IPS-NIHi11 (cell line): ENCODE data around the gene SH3BP4.

Experiments used
- DNase-seq: peaks from one replicate; pipeline ENCODE4 v3.0.0; 2012; ENCODE audit warnings: mixed read lengths, low spot score

The SH3BP4 gene

DNA sequence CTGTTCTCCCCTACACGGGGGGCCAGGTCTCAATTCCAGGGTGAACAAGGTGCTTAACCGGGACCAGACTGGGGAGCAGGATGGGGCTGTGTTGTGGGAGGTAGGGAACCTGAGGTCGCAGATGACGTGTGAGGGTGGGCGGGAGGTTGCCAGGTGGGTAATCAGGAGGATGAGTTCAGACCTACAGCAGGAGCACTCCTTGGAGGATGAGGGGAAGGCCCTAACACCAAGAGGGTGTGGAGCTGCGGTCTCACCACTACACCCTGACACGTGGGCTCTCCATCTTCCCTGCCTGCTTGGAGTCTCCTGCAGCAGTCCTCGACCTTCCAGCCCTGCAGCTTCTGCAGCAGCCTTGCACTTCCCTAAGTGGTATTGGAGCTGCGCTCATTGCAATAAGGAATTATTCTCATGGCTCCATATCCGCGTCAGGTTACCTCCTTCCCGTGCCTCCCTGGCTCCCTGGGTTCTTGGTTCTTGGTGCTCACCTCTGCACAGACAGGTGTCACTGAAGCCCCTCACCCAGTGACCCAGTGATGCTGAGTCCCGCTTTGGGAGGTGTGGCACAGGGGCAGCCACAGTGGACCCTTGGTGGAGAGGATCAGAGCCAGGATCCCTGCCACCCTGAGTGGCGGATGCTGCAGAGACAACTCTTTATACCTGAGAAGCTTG, 15.5 kb downstream of the SH3BP4 start:
- no peak for DNase-seq

- no peak for DNase-seq
These were observed 16.0 kb downstream of the SH3BP4 start for GRCh38 chr2:234967870-234968208.

GRCh38 chr2:234968631-234969305, 17.0 kb downstream of the SH3BP4 start:
- no peak for DNase-seq

DNA sequence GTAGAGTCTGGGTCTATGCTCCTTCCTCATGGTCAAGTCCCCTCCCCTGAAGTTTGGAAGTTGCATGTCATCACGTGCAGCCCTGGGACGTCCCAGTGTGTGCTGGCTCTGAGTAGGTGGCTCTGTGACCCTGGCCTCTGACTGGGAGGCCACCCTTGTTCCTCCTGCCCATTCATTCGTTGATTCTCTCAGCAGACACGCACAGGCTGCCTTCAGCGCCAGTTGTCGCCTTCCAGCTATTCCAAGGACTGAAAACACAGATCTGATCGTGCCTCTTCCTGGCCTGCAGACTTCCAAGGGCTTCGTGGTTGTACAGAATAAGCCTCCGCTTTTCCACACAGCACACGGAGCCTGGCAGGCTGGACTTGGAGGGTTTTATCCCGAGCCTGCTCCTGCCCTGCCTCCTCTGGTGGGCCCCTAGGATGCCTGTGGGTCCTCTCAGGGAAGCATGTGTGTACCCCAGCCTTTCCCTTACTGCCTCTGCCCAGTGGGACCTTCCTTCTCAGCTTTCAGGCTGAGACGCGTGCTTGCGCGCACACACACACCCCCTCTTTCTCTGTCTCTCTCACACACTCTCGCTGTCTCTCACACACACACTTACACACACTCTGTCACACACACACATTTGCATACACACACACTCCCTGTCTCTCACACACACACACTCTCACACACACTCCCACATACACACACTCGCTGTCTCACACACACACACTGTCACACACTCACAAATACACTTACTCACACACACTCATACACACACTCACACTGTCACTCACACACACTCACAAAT, 17.7 kb downstream of the SH3BP4 start:
- DNase-seq: no peak

- no peak for DNase-seq
These were observed 18.3 kb downstream of the SH3BP4 start for GRCh38 chr2:234970099-234970440.

DNA sequence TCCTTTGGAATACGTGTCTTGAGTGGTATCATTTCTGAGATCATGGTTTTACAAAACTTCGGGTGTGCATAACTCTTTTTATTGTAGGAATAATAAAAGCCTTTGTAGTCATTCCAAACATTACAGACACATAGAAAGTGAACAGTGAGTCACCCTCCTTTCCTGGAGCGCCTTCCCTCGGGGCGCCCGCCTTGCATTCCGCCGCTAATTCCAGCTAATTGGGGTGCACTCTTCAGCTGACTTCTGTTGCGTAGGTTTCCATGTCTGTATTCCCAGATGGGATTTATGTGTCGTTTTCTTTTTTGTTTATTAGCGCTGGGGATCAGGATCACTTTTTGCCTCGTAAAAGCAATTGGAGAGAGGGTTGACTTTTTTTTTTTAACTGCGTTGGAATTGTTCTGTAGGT, 18.7 kb downstream of the SH3BP4 start:
- DNase-seq: no peak

GRCh38 chr2:234971496-234971895, 19.7 kb downstream of the SH3BP4 start:
- no peak for DNase-seq

- no peak for DNase-seq
These were observed 21.2 kb downstream of the SH3BP4 start for GRCh38 chr2:234973008-234973407.

DNA sequence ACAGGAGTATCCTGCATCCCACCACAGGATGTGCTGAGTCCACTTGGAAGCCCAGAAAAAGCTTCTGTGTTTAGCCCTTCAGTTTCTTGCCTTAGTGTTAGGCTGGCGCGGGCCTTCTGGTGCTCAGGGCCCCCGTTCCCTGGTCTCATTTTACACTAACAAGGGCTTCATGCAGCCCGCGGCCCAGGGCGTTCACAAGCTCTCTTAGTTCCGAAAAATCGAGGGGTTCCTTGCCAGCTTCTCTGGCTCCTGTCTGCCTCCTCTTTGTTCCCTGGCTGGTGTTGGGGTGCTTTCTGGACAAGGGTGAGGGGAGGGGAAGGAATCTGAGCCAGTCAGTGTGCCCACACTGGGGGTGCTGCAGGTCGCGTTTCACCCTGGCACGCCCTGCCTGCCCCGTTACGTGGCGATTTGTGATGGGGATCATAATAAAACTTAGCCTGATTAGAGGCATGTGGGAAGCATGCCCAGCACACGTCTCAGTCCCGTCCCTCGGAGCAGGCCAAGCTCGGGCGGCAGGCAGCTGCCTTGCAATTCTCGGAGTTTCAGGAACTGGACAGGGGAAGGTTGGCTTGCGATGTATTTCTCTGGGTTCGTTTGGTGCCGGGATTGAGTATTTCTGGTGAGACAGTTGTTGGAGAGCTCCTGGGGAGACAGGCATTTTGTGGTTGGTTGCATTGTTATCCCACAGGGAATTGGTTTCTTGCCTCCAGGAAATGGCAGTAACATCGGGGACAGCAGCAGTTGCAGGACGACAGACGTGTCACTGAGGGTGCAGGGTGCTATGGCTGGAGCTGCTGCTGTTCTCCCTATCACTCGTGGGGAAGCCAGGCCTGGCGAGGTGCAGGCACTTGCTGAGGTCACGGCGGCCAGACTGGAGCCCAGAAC, 22.9 kb downstream of the SH3BP4 start:
- DNase-seq: peak; percentile 41

DNA sequence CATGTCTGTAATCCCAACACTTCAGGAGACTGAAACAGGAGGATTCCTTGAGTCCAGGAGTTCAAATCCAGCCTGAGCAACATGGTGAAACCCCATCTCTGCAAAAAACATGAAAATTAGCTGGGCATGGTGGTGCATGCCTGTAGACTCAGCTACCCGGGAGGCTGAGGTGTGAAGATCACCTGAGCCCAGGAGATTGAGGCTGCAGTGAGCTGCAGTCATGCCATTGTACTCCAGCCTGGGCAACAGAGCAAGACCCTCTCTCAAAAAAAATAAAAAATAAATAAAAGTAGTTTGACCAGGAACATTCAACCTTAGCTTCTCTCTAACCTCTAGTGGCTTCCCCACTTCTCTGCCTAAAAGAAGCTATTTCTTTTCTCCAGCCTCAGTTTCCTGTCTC, 23.8 kb downstream of the SH3BP4 start:
- DNase-seq: no peak

DNA sequence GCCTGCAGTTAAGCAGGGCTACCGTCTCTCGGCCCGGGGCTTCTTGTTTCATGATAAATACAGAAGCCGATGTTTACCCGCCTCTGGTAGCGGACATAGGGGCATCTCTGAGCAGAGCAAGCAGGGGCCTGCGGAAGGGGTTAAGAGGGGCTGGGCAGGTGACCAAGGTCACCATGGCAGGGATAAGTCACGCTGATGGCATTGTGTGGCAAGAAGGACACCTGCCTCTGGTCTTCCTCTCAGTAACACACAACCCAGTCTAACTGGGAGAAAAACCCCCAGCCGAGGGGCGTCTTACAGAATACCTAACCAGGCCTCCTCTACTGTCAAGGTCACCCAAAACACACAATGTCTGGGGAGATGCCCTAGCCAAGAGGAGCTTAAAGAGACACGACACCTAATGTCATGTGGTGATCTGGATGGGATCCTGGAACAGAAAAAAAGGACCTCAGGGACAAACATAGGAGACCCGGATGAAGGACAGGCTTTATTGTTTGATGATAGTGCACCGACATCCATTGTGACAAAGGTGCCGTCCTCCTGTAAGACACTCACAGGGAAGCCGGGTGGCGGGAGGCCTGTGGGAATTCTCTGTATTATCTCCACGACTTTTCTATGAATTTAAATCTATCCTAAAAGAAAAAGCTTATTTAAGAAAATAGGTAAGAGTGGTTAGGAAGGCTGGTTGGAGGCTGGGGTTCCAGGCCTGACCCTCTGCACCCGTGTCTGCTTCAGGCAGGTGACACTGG, 24.8 kb downstream of the SH3BP4 start:
- no peak for DNase-seq

GRCh38 chr2:234977228-234977679, 25.4 kb downstream of the SH3BP4 start:
- DNase-seq: no peak

DNA sequence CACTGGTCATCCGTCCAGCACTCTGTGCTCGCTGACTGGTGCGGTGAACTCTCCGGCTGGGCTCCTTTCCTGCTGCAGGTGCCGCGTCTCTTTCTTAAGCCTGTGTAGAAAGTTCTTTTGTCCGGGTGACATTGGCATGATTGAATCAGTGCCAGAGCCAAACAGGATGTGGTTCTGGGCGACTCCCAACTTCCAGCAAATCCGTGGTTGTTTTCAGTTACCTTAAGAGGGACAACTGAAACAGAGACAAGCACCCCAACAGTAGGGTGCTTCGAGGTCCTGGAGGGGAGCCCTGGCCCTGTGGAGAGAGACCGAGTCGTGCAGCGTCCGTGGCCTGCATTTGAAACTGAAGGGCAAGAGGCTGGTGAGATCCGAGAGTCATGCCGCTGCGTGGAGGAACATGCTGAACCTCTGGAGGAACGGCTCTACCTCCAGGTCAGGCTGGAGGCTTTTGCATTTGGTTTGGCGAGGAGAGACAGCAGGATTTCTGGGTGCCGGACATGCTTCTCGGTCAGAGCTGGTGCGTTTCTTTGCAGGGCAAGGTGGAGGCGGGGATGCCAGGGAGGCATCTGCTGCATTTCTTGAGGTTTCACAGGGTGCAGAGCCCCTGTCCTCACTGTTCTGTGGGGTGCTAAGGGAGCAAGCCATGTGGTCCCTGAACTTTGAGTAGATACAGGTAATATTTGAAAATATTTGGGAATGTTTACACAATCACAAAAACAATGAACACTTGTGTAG, 26.8 kb downstream of the SH3BP4 start:
- DNase-seq: no peak

DNA sequence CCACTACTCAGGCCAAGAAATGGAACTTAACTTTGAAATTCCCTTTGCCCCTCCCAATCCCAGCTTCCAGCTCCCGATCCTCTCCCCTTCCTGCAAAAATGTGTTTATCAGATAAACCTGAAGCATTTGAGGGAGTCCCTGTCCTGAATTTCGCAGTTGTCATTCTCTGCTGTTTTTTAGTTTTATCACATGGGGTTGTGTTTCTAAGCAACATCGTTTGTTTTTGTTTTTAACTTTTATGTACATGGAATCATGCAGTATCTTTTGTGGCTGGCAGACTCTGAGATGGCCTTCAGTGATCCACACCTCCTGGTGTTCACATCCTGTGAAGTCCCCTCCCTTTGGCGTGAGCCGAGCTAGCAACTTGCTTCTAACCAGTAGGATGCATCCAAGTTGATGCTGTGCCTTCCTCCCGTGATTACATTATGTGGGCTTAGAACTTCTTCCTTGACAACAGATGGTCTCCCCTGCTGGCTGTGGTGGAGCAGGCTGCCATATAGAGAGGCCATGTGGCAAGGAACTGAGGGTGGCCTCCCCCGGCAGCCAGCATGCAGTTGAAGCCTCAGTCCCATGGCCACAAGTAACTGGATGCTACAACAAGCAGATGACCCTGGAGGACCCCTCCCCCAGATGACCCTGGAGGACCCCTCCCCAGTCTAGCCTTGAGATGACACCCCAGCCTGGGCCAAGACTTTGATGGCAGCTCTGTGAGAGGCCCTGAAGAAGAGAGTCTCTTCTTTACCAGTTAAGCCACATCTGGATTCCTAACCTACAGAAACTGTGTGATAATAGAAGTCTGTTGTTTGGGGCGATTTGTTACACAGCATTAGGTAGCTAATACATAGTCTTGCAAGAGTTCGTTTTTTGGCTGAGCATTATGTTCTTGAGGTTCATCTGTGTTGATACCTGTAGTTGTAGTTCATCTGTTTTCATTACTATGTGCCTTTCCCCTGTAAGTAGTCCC, 27.7 kb downstream of the SH3BP4 start:
- DNase-seq: no peak

GRCh38 chr2:234980451-234981187, 28.8 kb downstream of the SH3BP4 start:
- DNase-seq: no peak

DNA sequence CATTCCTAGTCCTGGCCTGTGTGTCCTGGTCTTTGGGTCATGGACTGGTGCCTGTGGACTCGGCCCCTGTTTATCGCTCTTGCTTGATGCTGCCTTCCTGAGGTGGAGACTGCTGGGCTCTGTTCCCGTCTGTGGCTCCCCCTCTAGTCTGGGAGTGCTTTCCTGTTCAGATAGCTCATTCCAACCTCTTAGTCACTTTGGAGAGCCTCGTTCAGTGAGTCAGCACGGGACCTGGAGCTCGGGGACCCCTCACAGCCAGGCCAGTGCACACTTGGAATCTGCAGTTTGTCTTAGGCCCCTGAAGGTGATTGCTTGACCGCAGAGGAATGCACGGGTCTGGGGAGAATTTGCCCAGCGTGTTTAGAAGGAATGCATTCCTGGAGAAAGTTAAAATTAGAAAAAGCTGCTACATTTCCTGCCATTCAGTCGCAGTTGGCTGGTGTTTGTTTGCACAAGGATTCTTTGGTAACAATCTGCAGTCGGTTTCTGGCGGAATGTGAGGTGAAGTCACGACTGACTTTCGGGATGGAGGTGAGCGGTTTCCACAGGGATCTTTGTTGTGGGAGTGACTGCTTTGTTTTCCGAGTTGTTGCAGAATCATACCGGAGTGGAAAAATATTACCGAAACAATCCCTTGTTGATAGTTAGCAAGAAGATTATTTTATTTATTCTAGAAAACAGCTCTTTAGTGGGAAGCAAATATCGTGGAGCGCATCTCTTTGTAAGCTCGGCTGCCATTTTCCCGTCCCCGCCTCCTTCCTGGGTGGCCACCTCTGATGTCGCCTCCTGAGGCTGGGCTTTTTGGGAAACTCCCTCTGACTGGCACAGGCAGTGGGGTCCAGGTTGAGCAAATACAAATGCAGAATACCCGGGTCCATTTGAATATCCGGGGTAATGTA, 29.6 kb downstream of the SH3BP4 start:
- peak; percentile 70 for DNase-seq

DNA sequence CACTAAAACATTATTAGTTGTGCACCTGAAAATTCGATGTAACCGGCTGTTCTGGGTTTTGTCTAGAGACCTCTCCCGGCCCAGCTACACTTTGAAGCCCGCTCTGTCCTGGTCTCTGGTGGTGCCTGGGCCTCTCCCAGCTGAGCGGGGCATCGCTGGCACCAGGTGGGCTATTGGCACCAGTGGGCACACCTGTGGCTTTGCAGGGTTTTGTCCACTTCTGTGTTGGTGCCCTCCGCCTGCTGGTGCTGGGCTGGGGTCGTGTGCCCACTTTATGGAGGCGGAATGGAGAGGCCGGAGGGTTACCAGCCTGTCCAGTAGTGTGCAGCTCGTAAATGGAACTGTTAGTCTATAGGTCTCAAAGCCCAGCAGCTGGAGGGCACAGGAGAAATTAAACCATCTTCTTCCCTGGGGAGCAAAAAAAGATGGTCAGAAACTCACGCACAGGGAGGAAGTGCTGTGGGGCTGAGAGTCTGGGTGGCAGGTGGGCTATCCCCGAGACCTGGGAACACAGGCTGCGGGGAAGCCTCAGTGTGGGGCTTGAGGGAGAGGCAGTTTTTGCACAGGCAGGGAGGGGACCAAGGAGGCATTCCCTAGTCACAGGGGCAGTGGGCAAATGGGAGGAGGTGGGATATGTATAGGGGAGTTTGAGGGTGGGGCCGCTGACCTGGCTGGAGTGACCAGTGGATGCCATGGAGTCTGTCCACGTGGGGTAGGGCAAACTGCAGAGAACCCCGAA, 30.4 kb downstream of the SH3BP4 start:
- DNase-seq: no peak
